NCI-H2107 treated with DMSO at 0.1 percent for 48 hours (cell line): ENCODE data around the gene RELN.

Source experiments
- DNase-seq: peaks from one replicate; lab custom pipeline; 2025; ENCODE audit not compliant: unreplicated experiment; lab: John Stamatoyannopoulos, UW

Gene RELN

DNA sequence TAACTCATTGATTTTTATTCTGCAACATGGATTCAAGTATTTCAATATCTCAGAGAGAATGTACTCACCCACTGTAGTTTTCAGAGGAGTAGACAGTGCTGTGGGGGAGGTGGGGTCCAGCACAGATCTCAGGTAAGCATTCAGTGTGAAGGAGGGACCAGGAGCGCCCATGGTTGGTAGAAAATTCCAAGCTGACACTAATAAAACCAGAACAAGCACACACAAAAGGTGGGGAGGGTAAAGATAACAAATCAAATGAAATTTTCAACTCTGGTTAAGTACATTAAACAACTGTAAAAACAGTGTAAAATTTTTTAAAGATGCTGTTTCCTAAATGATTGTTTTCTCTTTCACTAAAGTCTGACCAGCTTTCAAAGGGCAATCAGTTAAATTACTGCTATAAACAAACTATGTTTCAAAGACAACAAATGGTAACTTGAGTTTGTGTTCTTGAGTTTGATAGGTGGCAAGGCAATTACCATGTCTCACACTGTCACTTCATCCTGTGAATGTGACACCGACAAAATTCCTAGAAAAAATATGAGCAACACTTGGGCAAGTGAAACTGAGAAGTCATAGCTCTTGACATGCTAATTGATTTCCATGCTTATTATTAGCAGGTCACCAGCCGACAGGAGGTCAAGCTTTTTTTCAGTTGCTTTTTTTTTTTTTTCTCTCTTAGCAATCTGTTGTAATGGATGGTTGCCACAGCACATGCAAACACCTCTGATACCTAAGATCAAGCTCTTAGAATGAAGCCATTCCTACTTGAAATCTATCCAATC lies 337.7 kb downstream of the RELN start:
- peak; percentile 47 for DNase-seq

DNA sequence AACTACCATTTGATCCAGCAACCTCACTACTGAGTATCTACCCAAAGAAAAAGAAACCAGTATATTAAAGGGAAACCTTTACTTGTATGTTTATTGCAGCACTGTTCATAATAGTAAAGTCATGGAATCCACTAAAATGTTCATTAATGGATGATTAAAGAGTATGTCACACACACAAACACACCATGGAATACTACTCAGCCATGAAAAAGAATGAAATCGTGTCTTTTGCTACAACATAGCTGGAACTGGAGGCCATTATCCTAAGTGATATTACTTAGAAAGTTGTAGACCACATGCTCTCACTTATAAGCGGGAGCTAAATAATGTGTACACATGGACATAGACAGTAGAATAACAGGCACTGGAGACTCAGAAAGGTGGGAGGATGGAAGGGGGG lies 340.4 kb downstream of the RELN start:
- DNase-seq = no peak

DNA sequence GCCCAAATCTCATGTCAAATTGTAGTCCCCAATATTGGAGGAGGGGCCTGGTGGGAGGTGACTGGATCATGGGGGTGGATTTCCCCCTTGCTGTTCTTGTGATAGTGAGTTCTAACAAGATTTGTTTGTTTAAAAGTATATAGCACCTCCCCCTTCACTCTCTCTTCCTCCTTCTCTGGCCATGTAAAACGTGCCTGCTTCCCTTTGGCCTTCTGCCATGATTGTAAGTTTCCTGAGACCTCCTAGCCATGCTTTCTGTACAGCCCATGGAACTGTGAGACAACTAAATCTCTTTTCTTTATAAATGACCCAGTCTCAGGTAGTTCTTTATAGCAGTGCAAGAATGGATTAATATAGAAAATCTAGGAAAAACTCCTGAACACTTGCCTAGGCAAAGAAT lies 341.3 kb downstream of the RELN start:
- no peak for DNase-seq

DNA sequence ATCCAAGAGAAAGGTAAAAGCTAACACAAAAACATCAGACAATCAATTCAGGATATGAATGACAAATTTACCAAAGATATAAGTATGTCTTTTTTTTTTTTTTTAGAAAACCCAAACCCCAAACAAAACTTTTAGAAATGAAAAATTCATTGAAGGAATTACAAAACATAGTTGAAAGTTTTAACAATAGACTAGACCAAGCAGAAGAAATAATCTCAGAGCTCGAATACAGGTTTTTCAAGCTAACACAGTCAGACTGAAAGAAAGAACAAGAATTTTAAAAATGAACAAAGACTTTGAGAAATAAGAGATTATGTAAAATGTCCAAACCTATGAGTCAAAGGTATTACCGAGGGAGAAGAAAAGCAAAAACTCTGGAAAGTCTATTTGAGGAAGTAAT lies 345.1 kb downstream of the RELN start:
- no peak for DNase-seq

DNA sequence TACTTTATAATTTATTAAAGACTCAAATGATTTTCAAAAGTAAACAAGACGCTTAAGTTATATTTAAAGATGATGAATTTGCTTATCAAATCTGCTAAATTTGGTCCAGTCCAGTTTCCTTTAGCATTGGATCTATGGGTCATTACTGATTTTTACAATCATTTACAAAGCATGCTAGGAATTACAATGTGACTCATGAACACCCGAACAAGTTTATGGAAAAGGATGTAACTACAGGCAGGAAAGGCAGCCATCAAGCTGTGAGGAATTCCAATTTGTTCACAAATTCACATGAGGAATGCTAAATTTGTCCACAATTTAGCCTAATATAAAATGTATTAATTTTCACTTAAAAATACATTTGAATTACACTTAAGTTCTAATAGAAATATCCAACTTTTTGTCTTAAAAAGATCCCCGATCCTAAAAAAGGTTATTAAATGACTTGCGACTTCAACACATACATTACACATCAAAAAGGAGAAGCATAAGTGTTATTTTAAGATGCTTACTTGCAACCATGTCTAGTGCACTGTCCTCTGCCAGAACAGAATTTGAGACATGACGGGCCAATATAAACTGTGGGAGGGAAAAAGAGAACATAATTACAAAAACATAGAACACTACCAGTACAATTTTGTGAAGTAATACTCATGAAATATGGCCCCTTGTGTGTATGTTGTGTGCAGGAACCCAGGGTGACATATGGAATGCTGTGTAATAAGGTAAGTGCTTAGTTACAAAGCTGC lies 349.3 kb downstream of the RELN start:
- DNase-seq = no peak

DNA sequence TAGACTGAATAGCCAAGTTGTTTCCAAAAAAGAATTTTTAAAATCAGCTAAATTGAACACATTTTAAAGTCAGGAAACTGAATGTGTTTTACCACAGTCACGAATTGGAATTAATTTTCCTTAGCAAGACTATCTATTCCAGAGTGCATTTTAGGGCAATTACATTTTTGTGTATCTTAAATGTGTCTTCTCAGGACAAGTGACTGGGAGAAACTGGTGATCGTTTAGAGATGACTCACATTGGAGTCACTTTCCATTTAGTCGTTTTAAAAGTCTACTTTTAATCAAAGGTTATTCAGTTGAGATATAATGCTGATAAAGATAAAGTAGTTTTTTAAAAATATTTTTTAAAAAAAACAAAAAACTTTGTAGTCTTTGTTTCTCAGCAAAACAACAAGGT lies 351.7 kb downstream of the RELN start:
- DNase-seq = no peak

DNA sequence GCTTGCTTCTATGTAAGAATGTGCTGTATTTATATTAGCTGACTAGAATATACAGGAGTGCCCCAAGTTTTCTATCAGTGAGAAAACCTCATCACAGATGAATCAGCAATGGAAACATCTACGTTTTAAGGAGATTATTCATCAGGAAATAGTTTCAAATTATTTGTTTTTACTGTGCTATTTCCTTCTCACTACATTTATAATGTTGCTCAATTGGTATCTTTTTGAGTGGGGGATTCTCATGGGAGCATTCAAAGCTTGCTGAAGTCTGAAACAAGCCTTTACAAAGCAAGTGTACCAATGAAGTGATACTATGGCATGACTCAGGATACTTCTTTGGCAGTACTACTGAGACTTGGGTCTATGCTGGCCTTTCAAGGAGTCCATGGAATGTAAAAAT lies 352.4 kb downstream of the RELN start:
- DNase-seq = no peak

DNA sequence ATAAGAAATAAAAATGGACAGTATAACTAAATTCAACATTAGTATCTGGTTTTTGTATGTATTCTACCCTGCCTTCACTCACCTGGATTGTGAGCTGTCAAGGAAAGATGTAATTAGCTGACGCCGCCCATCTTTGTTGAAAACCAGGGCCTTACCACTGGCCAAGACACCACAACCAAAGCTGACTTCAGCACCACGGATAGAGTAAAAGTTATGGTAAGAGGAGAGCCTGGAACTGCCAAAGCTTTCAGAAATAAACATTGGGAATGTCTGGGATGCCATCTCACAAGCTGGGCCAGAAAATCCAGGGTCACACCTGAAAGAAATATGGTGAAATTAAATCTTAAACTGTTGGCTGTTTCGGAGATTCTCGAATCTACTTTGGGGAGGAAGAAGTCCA lies 353.3 kb downstream of the RELN start:
- no peak for DNase-seq

DNA sequence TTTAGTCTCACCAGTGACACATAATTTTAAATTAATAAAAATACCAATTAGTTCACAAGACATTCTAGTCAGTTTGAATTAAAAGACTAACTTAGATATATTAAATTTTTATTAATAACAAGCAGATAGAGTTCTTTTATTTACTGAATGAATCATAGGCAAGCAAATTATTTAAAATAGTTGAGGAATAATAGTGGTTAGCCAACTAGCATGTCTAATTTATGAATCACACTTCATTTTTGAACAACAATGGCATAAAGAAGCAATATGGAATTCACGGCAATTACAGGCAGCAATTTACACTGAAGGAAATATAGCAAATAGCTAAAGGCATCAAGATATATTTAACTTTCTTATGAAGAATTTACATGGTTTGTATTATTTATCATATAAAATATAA lies 356.5 kb downstream of the RELN start:
- no peak for DNase-seq

DNA sequence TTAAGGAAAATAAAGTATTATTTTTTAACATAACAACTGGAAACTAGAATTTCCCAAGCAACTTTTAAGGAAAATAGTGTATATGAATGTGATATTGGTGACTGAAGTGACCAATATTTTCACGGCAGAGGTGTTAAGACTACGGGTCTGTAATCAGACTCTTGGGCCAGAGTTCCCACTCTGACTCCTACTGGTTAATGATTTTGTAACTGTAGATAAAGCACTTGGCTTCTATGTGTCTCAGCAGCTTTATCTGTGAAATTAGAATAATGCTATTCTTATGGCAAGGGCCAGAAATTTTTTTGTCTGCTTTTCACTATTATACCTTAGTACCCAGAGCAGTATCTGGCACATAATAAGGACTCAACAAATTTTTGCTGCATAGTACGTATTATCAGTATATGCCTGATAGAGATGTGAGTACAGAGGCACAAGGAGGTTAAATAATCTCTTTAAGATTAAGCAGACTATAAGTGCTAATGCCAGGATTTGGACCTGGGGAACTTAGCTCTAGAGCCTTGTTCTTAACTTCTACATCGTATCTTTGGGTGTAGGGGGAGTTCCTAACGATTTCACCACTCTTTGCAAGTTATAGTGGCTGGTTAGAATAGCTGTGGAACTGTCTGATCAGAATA lies 357.3 kb downstream of the RELN start:
- DNase-seq = no peak

DNA sequence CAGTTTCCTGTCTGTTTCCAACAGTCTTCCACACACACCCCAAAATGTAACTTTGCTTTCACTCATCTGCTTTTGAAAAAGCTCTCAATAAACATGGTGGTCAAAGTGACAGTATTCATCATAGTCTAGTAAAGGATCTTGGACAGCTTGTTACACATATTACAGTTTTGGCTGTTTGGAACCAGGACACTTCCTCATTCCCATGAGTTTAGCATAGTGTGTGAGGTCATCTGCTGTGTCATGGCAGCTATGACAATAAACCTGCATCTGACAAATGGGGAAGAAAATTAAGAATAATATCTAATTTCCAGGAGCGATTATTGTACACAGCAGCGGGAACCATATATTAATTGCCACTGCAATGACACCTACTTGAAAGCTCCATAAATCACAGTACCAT lies 359.1 kb downstream of the RELN start:
- DNase-seq = no peak

DNA sequence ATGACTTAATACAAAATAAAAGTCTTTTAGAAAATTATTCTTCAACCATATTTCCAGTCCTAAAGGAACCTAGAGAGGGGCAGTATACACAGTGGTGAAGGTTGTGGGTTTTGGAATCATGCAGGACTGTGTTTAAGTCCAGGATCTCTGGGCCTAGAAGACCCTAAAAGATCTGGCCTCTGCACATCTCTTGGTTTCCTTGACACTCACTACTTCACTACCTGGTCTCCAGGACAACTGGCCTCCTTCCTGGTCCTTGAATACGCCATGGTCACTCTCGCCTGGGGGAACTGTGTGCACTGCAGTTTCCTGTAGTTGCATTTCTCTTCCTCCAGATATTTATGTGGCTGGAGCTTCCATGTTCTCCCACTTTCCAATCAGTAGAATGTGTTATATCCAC lies 360.7 kb downstream of the RELN start:
- no peak for DNase-seq

DNA sequence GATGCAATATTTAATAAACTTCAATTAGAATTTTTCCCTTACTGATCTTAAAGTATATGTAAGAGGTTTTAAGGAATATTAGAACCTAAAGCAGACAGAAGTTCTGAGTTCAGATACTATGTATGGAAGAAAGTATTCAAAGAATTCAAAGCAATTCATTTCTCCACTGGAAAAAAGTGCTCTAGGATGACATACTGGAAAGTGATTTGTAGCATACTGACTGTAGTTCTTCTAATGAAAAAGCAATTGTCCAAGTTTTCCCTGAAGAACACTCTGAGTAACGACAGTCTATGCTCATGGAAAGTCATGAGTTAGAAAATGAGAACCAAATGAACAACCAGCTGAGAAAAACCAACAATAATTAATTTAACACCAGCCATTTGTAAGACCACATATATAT lies 362.7 kb downstream of the RELN start:
- DNase-seq = no peak

DNA sequence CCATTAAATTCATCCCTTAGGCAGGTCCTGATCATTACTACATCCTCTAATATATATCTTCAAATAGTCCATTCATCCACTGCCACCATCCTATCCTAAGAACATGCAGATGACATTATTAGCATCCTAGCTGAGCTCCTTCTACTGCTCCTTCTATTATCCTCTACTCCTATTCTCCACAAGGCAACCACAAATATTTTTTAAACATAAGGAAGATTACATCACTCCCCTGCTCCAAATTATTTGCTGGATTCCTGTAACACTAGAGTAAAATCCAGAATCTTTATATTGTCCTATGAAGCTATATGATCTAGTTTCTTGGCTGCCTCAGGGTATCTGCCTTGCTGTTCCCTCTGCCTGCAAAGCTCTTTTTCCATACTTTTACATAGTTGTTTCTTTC lies 367.2 kb downstream of the RELN start:
- no peak for DNase-seq

DNA sequence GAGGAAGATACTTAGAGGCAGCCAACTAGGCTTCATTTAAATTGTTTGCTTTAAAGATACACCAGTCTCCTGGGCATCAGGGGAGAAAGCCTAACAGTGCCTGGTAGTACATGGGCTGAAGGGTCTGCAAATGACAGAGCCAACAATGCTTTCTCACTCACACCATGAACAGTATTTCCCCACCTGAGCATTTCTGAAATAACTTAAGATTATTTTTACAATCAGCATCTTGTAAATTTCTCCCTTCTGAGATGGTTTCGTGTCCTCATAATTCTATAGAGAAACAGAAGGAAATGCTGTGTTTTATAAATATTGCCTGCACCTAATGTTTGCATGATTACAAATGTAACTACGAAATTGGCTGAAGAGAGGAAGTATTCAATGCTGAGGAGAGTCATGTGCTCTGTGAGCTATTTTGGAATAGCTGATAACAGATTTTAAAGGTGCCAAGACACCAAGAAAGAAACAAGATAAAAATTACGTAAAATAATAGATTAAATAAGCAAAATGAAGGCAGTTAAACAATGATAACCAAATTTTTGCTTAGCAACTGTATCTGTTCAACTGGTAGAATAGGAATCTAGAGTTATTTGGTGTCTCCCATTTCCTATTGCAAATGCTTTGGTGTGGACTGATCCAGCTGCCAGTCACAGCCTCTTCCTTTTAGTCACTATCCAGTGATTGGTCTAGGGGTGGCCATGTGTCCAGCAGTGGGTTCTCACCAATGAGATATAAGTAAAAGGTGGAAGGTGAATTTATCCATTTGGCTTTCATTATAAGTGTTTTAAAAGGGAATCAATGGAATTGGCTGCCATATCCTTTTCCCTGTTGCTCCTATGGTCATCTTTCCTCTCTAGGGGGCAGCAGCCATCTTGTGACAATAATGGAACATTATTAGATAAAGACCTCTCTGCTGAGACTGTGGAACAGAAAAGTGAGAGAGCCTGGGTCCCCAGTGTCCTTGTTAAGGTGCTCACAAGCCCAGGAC lies 375.5 kb downstream of the RELN start:
- DNase-seq = no peak

DNA sequence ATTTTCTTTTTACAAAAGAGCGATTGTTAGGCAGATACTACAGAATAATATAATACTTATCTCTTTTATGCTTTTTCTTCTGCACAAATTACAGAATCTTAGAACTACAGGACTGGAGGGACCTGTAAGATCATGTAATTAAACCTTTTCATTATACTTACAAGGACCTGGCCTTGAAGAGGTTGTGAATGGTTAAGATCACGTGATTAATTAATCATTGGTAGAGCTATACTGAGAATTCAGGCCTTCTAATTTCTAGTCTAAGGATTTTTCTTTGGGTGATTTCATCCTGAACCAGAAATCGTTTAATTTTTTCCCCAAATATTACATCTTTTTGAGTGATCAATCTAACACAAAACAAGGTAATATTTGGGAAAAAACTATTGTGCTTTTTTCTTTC lies 379.7 kb downstream of the RELN start:
- no peak for DNase-seq

DNA sequence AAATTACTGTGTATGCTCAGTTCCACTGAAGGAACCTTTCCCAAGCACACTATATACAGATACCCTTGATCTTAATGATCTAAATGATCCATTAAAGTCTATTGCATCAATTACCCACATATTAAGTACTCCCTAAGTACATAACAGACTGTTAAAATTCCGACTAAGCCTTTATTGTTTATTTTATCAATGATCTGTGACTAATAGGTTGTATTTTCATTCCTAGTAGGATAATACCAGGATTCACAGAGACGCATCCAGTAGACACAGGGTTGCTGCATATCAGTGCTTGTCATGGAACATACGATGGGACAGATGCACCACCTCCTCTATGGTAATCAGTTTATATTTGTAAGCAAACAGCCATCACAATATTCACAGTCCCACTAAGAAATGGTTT lies 383.8 kb downstream of the RELN start:
- no peak for DNase-seq

DNA sequence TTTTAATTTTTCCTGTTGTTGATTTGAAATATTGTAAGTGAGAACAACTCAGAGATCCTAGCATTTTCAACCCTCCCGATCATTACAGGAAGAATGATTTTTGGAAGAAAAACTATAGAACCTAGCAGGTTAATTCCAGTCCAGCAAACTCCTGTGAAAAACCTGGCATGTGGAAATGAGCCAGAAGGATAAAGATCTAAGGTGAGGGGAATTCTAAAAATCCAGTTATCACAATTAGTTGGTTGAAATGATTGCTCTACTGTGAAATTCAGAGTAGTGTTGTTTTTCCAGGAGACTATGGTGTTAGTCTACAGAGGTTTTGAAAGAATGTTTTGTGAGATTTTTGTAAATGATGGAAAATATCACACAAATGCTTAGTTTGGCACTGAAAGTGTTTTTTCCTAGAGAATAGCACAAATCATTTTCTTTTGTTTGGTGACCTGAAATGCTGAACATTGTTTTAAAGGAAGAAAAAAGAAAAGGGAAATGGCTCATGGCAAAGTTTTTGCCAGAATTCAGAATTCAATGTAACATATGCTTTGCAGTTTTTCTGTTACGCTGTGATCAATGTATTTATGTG lies 391.0 kb downstream of the RELN start:
- no peak for DNase-seq

DNA sequence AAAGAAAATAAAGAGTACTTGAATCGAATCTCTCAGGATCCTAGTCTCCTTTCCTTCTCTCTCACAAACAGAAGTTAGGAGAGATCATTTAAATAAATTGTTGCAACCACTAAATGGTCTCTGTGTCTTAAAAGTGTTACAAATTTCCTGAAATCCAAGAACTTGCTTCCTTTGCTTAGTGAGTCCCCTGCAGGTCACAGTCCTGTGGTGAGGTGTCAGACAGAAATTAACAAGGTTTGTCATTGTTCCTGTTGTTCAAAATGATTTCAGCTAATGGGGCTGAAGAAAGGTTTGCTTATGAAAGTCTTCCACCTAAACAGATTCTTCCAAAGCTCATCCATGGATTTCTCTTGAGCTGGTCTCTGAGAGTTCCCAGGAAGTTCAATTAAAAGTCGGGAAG lies 391.9 kb downstream of the RELN start:
- DNase-seq = no peak

DNA sequence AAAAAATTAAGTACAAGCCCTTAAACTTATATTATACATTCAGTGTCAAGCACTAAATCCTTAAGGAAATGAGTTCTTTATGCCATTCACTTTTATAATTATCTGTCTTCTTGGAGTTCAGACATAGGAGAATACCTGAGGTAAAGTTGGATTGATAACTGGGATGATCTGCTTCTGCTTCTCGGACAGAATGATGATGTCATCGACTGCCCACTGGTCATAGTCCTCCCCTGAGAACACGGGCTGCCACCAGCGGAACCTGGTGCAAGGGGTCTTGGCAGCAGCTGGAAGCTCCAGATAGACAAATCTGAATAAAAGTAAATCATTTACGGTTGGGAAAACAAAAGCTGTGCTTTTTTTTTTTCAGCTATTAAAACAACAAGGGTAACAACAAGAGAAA lies 395.3 kb downstream of the RELN start:
- no peak for DNase-seq

DNA sequence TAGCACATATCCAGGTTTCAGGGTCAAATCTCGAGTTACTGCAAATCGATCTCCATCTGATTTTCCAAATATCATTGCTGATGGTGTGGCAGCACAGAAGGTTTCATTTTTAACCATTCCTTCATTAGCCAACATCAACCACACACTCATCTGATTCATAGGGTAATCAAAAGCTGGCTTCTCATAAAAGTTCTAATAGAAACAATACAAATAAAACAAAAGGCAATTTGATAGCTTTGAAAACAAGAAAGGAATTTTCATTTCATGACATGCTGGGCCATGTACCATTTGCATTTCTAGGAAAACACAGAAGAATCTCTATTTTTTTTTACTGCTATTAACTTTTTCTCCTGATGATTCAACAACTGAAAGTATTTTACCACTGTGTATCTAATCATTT lies 395.8 kb downstream of the RELN start:
- DNase-seq = no peak
